Uterus (tissue), 2 donors: Measurements from ENCODE around the gene SLIT3.

Experiments
- POLR2A ChIP-seq, 2 donors: fragments of 450-650 bp; IDR thresholded peaks; one replicate each; pipeline ENCODE4 v1.6.1; 2016; ENCODE audit warnings: antibody characterized with exemption in 2 of 2, mild to moderate bottlenecking in 1 of 2, moderate library complexity in 1 of 2
- TF ChIP-seq, protein P1 (sequence below), 4 experiments: fragments of 200-600 bp in 2 of 4; fragments of 450-650 bp in 2 of 4; sonication (generic) in 2 of 4; IDR thresholded peaks; one replicate each; pipeline ENCODE4 v1.5.1; 2016 to 2019; ENCODE audit warnings: antibody characterized with exemption in 4 of 4, mild to moderate bottlenecking in 2 of 4, moderate library complexity in 1 of 4

DNA sequence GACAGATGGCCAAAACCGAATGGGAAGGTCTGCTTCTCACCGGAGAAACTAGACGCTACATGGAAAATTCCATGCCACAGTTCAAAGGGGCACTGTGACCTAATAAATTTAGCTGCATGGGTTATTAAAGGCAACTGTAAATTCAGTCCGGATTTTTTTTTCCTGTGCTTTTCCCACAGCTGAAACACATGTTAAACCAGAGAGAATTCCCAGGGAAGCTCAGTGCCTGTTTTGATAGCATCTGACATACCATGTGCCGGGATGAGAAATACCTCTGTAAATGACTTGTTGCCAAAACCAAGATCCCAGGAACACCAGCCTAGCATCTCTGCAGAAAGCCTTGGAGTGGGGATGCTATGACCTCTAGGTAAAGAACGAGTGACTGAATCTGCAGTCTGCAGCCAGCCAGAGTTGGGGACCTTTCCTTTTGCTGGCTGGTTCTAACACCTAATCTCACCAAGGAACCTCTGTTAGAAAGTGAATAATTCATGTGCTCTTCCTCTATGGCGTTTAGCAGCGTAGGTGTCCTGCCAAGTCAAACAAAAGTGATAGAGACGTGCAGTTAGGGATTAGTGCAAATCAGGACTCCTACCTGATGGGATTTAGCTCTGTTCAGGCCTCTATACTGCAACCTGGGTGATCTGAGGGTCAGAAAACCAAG is 77.9 kb downstream of the SLIT3 start:
- TF ChIP-seq, protein P1, sequence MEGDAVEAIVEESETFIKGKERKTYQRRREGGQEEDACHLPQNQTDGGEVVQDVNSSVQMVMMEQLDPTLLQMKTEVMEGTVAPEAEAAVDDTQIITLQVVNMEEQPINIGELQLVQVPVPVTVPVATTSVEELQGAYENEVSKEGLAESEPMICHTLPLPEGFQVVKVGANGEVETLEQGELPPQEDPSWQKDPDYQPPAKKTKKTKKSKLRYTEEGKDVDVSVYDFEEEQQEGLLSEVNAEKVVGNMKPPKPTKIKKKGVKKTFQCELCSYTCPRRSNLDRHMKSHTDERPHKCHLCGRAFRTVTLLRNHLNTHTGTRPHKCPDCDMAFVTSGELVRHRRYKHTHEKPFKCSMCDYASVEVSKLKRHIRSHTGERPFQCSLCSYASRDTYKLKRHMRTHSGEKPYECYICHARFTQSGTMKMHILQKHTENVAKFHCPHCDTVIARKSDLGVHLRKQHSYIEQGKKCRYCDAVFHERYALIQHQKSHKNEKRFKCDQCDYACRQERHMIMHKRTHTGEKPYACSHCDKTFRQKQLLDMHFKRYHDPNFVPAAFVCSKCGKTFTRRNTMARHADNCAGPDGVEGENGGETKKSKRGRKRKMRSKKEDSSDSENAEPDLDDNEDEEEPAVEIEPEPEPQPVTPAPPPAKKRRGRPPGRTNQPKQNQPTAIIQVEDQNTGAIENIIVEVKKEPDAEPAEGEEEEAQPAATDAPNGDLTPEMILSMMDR (IDR thresholded peaks at IDR 0.05) = no peak
- TF ChIP-seq POLR2A (IDR thresholded peaks at IDR 0.05) = no peak
